SK-N-MC (cell line): Measurements from ENCODE around the gene GSAP.

Experiments used
- DNase-seq: peaks from one replicate; pipeline ENCODE4 v3.0.0-alpha.2; 2011; ENCODE audit warnings: low read depth, low spot score
- H3K27ac ChIP-seq: fragments of 200-600 bp; sonication (generic); 2 replicates; pipeline ENCODE4 v1.5.1; 2016; ENCODE audit warnings: mixed run types
- H3K36me3 ChIP-seq: fragments of 200-600 bp; sonication (generic); 2 replicates; pipeline ENCODE4 v1.6.1; 2017; ENCODE audit warnings: antibody characterized with exemption, low read length, mixed read lengths; ENCODE audit not compliant: insufficient read depth
- H3K4me3 ChIP-seq: fragments of 200-600 bp; sonication (generic); 2 replicates; pipeline ENCODE4 v1.5.1; 2016
- H3K9ac ChIP-seq: fragments of 200-600 bp; sonication (generic); 2 replicates; pipeline ENCODE4 v1.8.0; 2017; ENCODE audit warnings: mixed run types, mixed read lengths; ENCODE audit not compliant: insufficient read length
- H3K9me3 ChIP-seq: fragments of 200-600 bp; sonication (generic); 2 replicates; pipeline ENCODE4 v1.6.1; 2017; ENCODE audit warnings: low read depth, mild to moderate bottlenecking, antibody characterized with exemption, low read length, moderate library complexity, mixed read lengths
- EZH2 ChIP-seq: fragments of 200-600 bp; sonication (generic); IDR thresholded peaks from one replicate; pipeline ENCODE4 v1.6.1; 2017; ENCODE audit warnings: antibody characterized with exemption
- FOXP2 ChIP-seq: optimal IDR thresholded peaks from 2 replicates; pipeline ENCODE3; 2011; ENCODE audit warnings: mild to moderate bottlenecking, moderate library complexity; ENCODE audit not compliant: insufficient read depth; ENCODE audit errors: extremely low read length, control extremely low read depth
- POLR2AphosphoS5 ChIP-seq: IDR thresholded peaks from 2 replicates; pipeline ENCODE4 v1.6.1; 2012; ENCODE audit warnings: mild to moderate bottlenecking, low read depth, low read length, borderline replicate concordance

GSAP gene

GRCh38 chr7:77393261-77393660 is 22.9 kb downstream of the GSAP start:
- DNase-seq = no peak
- Histone ChIP-seq H3K4me3 (no peak overlapping the region), H3K9ac (no peak overlapping the region), H3K36me3 (no peaks in the 10 kb centered on the region), H3K9me3 (no peaks in the 10 kb centered on the region), H3K27ac (no peak overlapping the region)
- TF ChIP-seq EZH2 (no peak), FOXP2 (no peak), POLR2AphosphoS5 (no peak)

- Histone ChIP-seq H3K4me3 (no peak overlapping the region), H3K9me3 (no peaks in the 10 kb centered on the region), H3K9ac (no peak overlapping the region), H3K36me3 (no peaks in the 10 kb centered on the region), H3K27ac (no peak overlapping the region)
- no peak for TF ChIP-seq EZH2
- TF ChIP-seq FOXP2 = no peak
- DNase-seq = no peak
These were observed 24.9 kb downstream of the GSAP start for GRCh38 chr7:77391230-77391629.

GRCh38 chr7:77388055-77388641 is 28.0 kb downstream of the GSAP start:
- no peak overlapping the region for H3K9ac ChIP-seq
- no peaks in the 10 kb centered on the region for H3K9me3 ChIP-seq
- H3K27ac ChIP-seq = no peak overlapping the region
- no peak overlapping the region for H3K4me3 ChIP-seq
- DNase-seq = no peak
- no peaks in the 10 kb centered on the region for H3K36me3 ChIP-seq
- no peak for TF ChIP-seq EZH2
- no peak for TF ChIP-seq FOXP2
- TF ChIP-seq POLR2AphosphoS5 = no peak

- no peaks in the 10 kb centered on the region for H3K9me3 ChIP-seq
- 0 out of 2 replicates have a peak overlapping the region, but pooled peaks have one; percentile 2 for H3K4me3 ChIP-seq
- TF ChIP-seq POLR2AphosphoS5 (no peak), EZH2 (no peak), FOXP2 (no peak)
These were observed 29.9 kb downstream of the GSAP start for GRCh38 chr7:77386165-77386822.

GRCh38 chr7:77383333-77383740 is 32.8 kb downstream of the GSAP start:
- no peaks in the 10 kb centered on the region for H3K9me3 ChIP-seq

More at GRCh38 chr7:77386165-77386822, 29.9 kb downstream of the GSAP start:
- DNase-seq = no peak
- no peak overlapping the region for H3K9ac ChIP-seq
- no peak overlapping the region for H3K27ac ChIP-seq
- H3K36me3 ChIP-seq = no peaks in the 10 kb centered on the region

GRCh38 chr7:77382532-77382931 is 33.6 kb downstream of the GSAP start:
- DNase-seq = no peak
- Histone ChIP-seq H3K36me3 (no peaks in the 10 kb centered on the region), H3K27ac (no peak overlapping the region), H3K4me3 (no peak overlapping the region), H3K9ac (no peak overlapping the region), H3K9me3 (no peaks in the 10 kb centered on the region)
- TF ChIP-seq POLR2AphosphoS5 (no peak), EZH2 (no peak), FOXP2 (no peak)

More at GRCh38 chr7:77383333-77383740, 32.8 kb downstream of the GSAP start:
- Histone ChIP-seq H3K4me3 (no peak overlapping the region), H3K36me3 (no peaks in the 10 kb centered on the region), H3K27ac (no peak overlapping the region), H3K9ac (no peak overlapping the region)
- no peak for DNase-seq
- TF ChIP-seq POLR2AphosphoS5 = no peak
- TF ChIP-seq EZH2 = no peak

- Histone ChIP-seq H3K27ac (no peak overlapping the region), H3K9me3 (no peaks in the 10 kb centered on the region), H3K9ac (no peak overlapping the region), H3K36me3 (no peaks in the 10 kb centered on the region), H3K4me3 (no peak overlapping the region)
- TF ChIP-seq FOXP2 = no peak
- TF ChIP-seq POLR2AphosphoS5 = no peak
- TF ChIP-seq EZH2 = no peak
- DNase-seq = no peak
These were observed 37.6 kb downstream of the GSAP start for GRCh38 chr7:77378584-77378983.

GRCh38 chr7:77370606-77371005 is 45.5 kb downstream of the GSAP start:
- Histone ChIP-seq H3K9me3 (no peaks in the 10 kb centered on the region), H3K9ac (no peak overlapping the region), H3K4me3 (no peak overlapping the region), H3K27ac (no peak overlapping the region), H3K36me3 (no peaks in the 10 kb centered on the region)
- TF ChIP-seq EZH2 = no peak
- no peak for TF ChIP-seq FOXP2
- no peak for TF ChIP-seq POLR2AphosphoS5
- DNase-seq = no peak

GRCh38 chr7:77368974-77369373 is 47.2 kb downstream of the GSAP start:
- H3K9me3 ChIP-seq = no peaks in the 10 kb centered on the region
- no peak overlapping the region for H3K9ac ChIP-seq
- no peak overlapping the region for H3K27ac ChIP-seq
- TF ChIP-seq POLR2AphosphoS5 (no peak), FOXP2 (no peak), EZH2 (no peak)
- H3K36me3 ChIP-seq = no peaks in the 10 kb centered on the region
- H3K4me3 ChIP-seq = no peak overlapping the region
- no peak for DNase-seq
